GM21367 (cell line): ENCODE data around the gene MSLN.

ENCODE experiments used
- ATAC-seq: cut with Tn5 transposase; IDR thresholded peaks from one replicate; pipeline ENCODE4 v1.9.1; 2021; ENCODE audit not compliant: unreplicated experiment

Gene MSLN

GRCh38 chr16:801584-802363 is 41.2 kb downstream of the MSLN start:
- no peak for ATAC-seq

GRCh38 chr16:802461-802860 is 41.9 kb downstream of the MSLN start:
- no peak for ATAC-seq

DNA sequence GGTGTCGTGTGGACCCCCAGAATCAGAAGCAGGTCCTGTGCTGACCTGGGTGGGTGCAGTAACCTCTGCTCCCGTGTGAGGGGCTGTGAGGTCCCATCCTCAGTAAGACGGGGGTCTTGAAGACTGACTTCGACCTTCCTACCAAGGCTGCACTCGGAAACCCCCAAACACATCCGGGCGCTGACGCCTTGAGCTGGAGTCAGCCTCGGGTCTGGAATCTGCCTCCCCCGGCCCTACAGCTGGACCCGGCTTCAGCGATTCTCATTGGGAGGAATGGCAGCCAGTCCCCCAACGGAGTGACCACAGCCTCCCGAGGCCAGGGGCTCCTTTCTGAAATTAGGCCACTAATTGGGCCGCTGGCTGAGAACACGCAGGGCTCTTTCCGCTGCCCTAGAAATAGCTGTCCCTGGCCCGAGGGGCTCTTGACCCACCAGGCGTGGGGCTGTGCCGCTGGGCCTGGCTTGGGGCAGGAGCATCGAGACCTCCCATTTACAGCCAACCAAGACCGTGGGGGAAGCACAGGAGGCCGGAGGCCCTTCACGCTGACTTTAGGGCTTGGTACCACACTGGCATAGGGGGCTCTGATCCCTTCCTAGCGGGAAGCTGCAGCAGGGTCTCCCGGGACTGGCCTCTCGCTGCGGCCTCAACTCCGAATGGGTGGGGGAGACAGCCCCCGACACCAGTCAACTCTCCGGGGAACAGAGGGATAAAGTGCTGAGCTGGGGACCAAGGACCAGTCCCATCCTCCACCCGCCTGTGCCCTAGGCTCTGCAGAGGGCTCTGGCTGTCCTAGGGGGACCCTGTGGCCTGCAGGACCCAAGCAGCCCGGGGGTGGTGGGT is 42.6 kb downstream of the MSLN start:
- no peak for ATAC-seq

- no peak for ATAC-seq
Measured at GRCh38 chr16:803754-804080, 43.2 kb downstream of the MSLN start.

GRCh38 chr16:804193-805048 is 43.9 kb downstream of the MSLN start:
- no peak for ATAC-seq

DNA sequence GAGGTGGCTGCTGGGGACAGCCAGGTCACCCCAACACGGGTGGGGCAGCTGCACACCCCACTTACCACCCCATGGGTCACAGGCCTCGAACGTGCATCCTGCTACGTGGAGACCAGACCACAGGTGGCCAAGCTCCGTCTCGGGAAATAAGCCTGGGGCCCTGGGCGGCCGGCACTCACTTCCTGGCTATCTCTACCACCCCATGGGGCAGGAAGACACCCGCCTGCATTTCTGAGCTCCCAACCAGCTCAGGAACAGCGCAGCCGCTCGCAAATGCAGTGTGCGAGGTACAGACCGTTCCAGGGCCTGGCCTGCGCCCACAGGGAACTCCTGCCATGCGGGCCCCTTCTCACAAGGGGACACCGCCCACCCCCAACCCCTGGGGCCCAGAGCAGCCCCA is 44.9 kb downstream of the MSLN start:
- ATAC-seq, result no peak

DNA sequence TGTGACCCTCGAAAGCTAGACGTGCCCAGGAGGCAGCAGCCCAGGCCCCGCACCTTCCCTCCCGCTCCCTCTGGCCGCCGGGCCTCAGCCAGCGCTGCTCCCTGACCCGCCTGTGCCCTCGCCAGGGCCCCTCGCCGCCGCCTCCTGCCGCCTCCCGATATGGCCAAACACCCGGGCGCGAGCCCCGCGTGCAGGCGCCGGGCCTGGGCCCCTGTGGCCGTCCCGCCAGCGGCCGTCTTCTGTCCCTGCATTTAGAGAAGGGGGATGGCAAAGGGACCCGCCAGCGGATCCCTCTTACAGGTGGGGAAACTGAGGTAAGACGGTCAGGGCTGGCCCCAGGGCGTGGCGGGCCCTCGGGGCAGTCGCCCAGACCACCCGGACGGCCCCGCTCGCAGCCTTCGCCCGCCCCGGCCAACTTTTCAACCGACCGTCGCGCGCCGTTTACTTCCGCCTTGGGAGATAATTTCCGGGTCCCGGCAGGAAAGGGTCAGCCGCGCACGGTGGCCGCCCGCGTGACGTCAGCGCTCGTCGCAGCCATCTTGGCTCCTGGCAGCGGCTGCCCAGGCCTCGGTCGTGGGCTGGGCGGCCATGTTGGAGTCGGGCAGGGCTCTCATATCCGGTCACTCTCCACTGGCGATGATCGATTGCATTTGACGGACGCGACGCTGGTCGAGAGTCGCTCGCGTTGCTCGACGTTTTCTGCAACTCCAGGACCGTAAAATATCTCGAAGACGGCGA is 47.0 kb downstream of the MSLN start:
- ATAC-seq, result peak; percentile 69

- no peak for ATAC-seq
Measured at GRCh38 chr16:808085-808386, 47.5 kb downstream of the MSLN start.

GRCh38 chr16:813204-813915 is 52.8 kb downstream of the MSLN start:
- ATAC-seq, result no peak

GRCh38 chr16:813916-814412 is 53.4 kb downstream of the MSLN start:
- no peak for ATAC-seq

DNA sequence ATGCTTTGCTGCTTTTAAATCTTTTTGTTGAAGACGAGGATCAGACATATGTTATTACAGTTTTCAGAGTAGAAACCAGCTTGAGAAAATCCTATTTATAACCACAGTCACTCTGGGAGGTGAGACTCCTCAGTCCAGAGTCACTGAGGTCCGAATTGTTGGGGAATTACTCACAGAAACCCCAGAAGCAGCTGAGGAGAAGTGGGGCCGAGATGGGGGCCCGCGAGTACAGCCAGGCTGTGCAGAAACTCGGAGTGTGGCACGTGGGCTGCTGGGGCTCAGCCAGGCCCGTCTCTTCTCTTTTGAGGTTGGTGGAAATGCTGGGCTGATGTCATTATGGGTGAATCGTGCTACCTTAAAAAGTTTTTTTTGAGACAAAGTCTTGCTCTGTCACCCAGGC is 54.4 kb downstream of the MSLN start:
- no peak for ATAC-seq

- no peak for ATAC-seq
Measured at GRCh38 chr16:815861-816260, 55.3 kb downstream of the MSLN start.

- ATAC-seq, result no peak
Measured at GRCh38 chr16:817001-817906, 56.7 kb downstream of the MSLN start.

GRCh38 chr16:818132-818531 is 57.6 kb downstream of the MSLN start:
- no peak for ATAC-seq
